ENCODE data around the gene ISYNA1. TPM values are rescaled to one million over a fixed set of nuclear protein-coding genes. Genes with fewer than 3 reads are reported as not detected.

The ISYNA1 gene
- total and polyA plus RNA-seq, 2 of the 13 experiments (the other 11 are each of a cell fraction or from before 2014, with no cell fraction given), result 29.6 to 48.5 TPM

DNA sequence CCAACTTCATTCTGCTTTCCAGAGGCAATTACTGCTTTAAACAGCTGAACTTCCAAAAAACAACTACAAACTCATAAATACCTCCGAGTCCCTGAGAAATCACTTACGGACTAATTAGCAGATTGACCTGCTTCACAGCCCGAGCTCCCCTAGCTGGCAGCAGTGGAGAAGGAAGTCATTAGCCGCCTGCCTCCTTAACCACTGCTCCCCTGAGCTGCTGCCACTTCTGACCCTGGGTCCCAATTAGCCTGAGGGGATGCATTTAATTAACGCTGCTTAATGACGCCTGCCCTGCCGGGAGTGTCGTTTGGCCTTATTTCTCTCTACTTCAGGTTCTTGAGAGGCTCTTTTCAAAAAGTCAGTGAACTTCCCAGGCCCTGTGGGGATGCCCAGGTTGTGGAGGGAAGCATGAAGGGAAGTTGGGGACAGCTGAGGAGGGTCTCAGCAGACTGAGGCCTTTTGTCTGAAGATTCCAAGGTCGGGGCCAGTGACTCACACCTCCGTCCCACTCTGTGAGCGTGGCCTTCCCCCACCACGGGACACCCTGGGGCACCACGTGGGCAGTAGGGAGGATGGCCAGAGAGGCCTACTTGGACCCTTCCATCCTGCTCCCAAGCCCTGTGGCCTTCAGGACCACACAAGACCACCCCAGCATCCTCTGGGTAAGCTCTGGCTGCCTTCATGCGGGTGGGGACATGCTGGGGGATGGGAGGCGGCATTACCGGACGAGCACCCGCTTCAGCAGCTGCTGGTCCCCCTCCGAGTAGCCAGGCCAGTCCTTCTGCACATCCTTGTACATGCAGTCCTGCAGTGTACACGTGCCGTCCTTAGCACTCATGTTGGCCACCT is 19.8 kb upstream of the ISYNA1 start:
- no peak for DNase-seq (ENCODE audit: low spot score)
- CTCF ChIA-PET (ENCODE audit: low intra/inter-chr PET ratio, low total read pairs), result no interaction called here
- no TSS peak for BruUV-seq (replicated peaks)
- 95% methylated on average over 18 of the region's 21 CpGs for WGBS (ENCODE audit: low lambda C conversion rate)
- intact Hi-C loops (cut with micrococcal nuclease; ENCODE audit: unreplicated experiment) (no loop called here), in situ Hi-C loops (cut with HindIII; ENCODE audit: extremely low pct_ligation_motif_present, low pct_unique_long_range_greater_than_20kb) (no loop called here)
- Histone ChIP-seq H3K4me1 (ENCODE audit: insufficient read depth, low read length) (no peaks in the 10 kb centered on the region), H3K4me2 (ENCODE audit: low read depth, low read length) (no peak overlapping the region), H3K27ac (ENCODE audit: extremely low read length, insufficient read depth, low read length) (no peak overlapping the region), H2AFZ (ENCODE audit: low read length) (no peak overlapping the region), H3K27me3 (ENCODE audit: control insufficient read depth in 1 of 2, insufficient read depth in 2 of 2, low read length in 2 of 2) (no peaks in the 10 kb centered on the region), H4K20me1 (ENCODE audit: insufficient read depth, low read length) (no peaks in the 10 kb centered on the region; the same call in 1 of the 2 replicates), H3K9ac (ENCODE audit: insufficient read depth, low read depth, low read length) (no peak overlapping the region), H3K79me2 (ENCODE audit: insufficient read depth, low read length) (no peaks in the 10 kb centered on the region), H3K9me3 (ENCODE audit: low read length) (no peaks in the 10 kb centered on the region), H3K4me3 (replicated peaks in 1 of 3; ENCODE audit: insufficient read depth in 1 of 3, low read depth in 2 of 3, low read length in 3 of 3) (no peak overlapping the region), H3K36me3 (replicated peaks in 1 of 2; ENCODE audit: control insufficient read depth in 1 of 2, insufficient read depth in 2 of 2, low read length in 2 of 2) (peaks cover 27 to 56% of the 10 kb centered on the region in 2 experiments)
- no peak for ATAC-seq
- POLR2A ChIA-PET, result no interaction called here
- no peak for FAIRE-seq
- TF ChIP-seq EHMT2 (IDR thresholded peaks at IDR 0.05; ENCODE audit: borderline replicate concordance, low read depth, low read length) (no peak), ZNF530 (CRISPR knock-in tag; IDR thresholded peaks at IDR 0.05; ENCODE audit: low read depth) (no peak), FOXK1 (CRISPR knock-in tag; IDR thresholded peaks at IDR 0.05; ENCODE audit: borderline replicate concordance, low read depth) (no peak), SMARCE1 (IDR thresholded peaks at IDR 0.05; ENCODE audit: borderline replicate concordance) (no peak), EP300 (IDR thresholded peaks at IDR 0.05; ENCODE audit: low read depth in 2 of 2, low read length in 2 of 2) (no peak), EP300 (CRISPR knock-in tag; IDR thresholded peaks at IDR 0.05; ENCODE audit: borderline replicate concordance) (no peak), PCBP1 (IDR thresholded peaks at IDR 0.05; ENCODE audit: borderline replicate concordance, low read depth, low read length) (no peak), ZNF792 (CRISPR knock-in tag; IDR thresholded peaks at IDR 0.05) (no peak), ZNF841 (CRISPR knock-in tag; IDR thresholded peaks at IDR 0.05; ENCODE audit: borderline replicate concordance) (no peak), MAFG (CRISPR knock-in tag; IDR thresholded peaks at IDR 0.05) (no peak), RAD21 (CRISPR knock-in tag; IDR thresholded peaks at IDR 0.05) (no peak)
- TF ChIP-seq, protein P1, sequence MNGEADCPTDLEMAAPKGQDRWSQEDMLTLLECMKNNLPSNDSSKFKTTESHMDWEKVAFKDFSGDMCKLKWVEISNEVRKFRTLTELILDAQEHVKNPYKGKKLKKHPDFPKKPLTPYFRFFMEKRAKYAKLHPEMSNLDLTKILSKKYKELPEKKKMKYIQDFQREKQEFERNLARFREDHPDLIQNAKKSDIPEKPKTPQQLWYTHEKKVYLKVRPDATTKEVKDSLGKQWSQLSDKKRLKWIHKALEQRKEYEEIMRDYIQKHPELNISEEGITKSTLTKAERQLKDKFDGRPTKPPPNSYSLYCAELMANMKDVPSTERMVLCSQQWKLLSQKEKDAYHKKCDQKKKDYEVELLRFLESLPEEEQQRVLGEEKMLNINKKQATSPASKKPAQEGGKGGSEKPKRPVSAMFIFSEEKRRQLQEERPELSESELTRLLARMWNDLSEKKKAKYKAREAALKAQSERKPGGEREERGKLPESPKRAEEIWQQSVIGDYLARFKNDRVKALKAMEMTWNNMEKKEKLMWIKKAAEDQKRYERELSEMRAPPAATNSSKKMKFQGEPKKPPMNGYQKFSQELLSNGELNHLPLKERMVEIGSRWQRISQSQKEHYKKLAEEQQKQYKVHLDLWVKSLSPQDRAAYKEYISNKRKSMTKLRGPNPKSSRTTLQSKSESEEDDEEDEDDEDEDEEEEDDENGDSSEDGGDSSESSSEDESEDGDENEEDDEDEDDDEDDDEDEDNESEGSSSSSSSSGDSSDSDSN (CRISPR knock-in tag; IDR thresholded peaks at IDR 0.05), result no peak
- TF ChIP-seq, protein P2, sequence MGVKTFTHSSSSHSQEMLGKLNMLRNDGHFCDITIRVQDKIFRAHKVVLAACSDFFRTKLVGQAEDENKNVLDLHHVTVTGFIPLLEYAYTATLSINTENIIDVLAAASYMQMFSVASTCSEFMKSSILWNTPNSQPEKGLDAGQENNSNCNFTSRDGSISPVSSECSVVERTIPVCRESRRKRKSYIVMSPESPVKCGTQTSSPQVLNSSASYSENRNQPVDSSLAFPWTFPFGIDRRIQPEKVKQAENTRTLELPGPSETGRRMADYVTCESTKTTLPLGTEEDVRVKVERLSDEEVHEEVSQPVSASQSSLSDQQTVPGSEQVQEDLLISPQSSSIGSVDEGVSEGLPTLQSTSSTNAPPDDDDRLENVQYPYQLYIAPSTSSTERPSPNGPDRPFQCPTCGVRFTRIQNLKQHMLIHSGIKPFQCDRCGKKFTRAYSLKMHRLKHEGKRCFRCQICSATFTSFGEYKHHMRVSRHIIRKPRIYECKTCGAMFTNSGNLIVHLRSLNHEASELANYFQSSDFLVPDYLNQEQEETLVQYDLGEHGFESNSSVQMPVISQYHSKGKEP (CRISPR knock-in tag; IDR thresholded peaks at IDR 0.05), result no peak
- TF ChIP-seq, protein P3, sequence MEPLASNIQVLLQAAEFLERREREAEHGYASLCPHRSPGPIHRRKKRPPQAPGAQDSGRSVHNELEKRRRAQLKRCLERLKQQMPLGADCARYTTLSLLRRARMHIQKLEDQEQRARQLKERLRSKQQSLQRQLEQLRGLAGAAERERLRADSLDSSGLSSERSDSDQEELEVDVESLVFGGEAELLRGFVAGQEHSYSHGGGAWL (CRISPR knock-in tag; IDR thresholded peaks at IDR 0.05), result no peak
- TF ChIP-seq, protein P4, sequence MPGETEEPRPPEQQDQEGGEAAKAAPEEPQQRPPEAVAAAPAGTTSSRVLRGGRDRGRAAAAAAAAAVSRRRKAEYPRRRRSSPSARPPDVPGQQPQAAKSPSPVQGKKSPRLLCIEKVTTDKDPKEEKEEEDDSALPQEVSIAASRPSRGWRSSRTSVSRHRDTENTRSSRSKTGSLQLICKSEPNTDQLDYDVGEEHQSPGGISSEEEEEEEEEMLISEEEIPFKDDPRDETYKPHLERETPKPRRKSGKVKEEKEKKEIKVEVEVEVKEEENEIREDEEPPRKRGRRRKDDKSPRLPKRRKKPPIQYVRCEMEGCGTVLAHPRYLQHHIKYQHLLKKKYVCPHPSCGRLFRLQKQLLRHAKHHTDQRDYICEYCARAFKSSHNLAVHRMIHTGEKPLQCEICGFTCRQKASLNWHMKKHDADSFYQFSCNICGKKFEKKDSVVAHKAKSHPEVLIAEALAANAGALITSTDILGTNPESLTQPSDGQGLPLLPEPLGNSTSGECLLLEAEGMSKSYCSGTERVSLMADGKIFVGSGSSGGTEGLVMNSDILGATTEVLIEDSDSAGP (CRISPR knock-in tag; IDR thresholded peaks at IDR 0.05; ENCODE audit: borderline replicate concordance), result no peak
- TF ChIP-seq, protein P5, sequence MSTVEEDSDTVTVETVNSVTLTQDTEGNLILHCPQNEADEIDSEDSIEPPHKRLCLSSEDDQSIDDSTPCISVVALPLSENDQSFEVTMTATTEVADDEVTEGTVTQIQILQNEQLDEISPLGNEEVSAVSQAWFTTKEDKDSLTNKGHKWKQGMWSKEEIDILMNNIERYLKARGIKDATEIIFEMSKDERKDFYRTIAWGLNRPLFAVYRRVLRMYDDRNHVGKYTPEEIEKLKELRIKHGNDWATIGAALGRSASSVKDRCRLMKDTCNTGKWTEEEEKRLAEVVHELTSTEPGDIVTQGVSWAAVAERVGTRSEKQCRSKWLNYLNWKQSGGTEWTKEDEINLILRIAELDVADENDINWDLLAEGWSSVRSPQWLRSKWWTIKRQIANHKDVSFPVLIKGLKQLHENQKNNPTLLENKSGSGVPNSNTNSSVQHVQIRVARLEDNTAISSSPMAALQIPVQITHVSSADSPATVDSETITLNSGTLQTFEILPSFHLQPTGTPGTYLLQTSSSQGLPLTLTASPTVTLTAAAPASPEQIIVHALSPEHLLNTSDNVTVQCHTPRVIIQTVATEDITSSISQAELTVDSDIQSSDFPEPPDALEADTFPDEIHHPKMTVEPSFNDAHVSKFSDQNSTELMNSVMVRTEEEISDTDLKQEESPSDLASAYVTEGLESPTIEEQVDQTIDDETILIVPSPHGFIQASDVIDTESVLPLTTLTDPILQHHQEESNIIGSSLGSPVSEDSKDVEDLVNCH (CRISPR knock-in tag; IDR thresholded peaks at IDR 0.05), result no peak
